Measurements from ENCODE around the gene SUMO1. TPM values are rescaled to one million over a fixed set of nuclear protein-coding genes. Genes with fewer than 3 reads are reported as not detected.
A peak's percentile ranks its signal among the peaks of the same experiment; 100 is the strongest.

The SUMO1 gene
- total and polyA plus RNA-seq, 9 of the 15 experiments (the other 6 are each of a cell fraction or from before 2014, with no cell fraction given), result 63.7 to 292 (median 92.0) TPM

DNA sequence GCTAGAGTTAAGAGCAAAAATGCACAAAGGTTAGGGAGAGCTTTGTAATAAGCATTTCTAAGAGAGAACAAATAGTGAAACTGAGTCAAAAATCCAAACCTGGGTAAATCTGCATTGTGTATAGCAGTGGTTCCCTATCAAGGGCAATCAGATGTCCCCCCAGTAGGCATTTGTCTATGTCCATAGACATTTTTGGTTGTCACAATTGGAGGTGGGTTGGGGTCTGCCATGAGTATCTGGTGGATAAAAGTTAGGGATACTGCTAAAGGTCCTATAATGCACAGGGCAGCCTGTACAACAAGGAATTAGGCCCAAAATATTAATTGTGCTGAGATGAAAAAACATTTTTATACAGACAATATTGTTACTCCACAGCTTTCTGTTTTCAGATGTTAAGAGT is 48.2 kb upstream of the SUMO1 start:
- peaks cover 93% of the 10 kb centered on the region for H3K36me3 ChIP-seq (ENCODE audit: control insufficient read depth, insufficient read depth, low read length)
- no peak for ATAC-seq

More for the DNA sequence above, 48.2 kb upstream of the SUMO1 start:
- POLR2A ChIA-PET, result interaction anchor here (0.5 to 1.4 kb wide), 3 partner anchors 8 to 40 kb away, joined by 3 to 4 read pairs (median 4); no protein-coding TSS in a partner anchor
- intact Hi-C loops (cut with micrococcal nuclease) (no loop called here), in situ Hi-C loops (cut with MboI) (no loop called here)
- no peak overlapping the region for H3K4me3 ChIP-seq
- H3K4me2 ChIP-seq (ENCODE audit: insufficient read depth, low read length), result no peak overlapping the region
- no peaks in the 10 kb centered on the region for H3K27me3 ChIP-seq (ENCODE audit: control insufficient read depth in 2 of 2, insufficient read depth in 2 of 2, low read length in 2 of 2)
- H3K4me1 ChIP-seq (replicated peaks in 1 of 2; ENCODE audit: control insufficient read depth in 2 of 2, insufficient read depth in 2 of 2, low read length in 2 of 2), result no peaks in the 10 kb centered on the region
- H4K20me1 ChIP-seq (replicated peaks; ENCODE audit: control insufficient read depth, insufficient read depth, low read length), result no peaks in the 10 kb centered on the region
- FAIRE-seq, result no peak
- H3K27ac ChIP-seq (ENCODE audit: extremely low read depth, low read depth, low read length), result no peak overlapping the region
- CTCF ChIA-PET (ENCODE audit: low intra/inter-chr PET ratio), result no interaction called here
- no peak overlapping the region for H3K9ac ChIP-seq (ENCODE audit: insufficient read depth in 1 of 2, low read depth in 2 of 2, low read length in 2 of 2)
- no peaks in the 10 kb centered on the region for H3K9me1 ChIP-seq (ENCODE audit: control insufficient read depth, insufficient read depth, low read length)
- no peak for DNase-seq (ENCODE audit: extremely low read depth in 1 of 4, low spot score in 3 of 4)
- H2AFZ ChIP-seq (ENCODE audit: low read depth, low read length), result no peak overlapping the region
- BruUV-seq (replicated peaks), result TSS peak; percentile 18
- peaks cover 41% of the 10 kb centered on the region for H3K79me2 ChIP-seq (ENCODE audit: control insufficient read depth, insufficient read depth, low read length)
- H3K9me3 ChIP-seq (replicated peaks; ENCODE audit: control insufficient read depth, insufficient read depth, low read depth, low read length), result no peaks in the 10 kb centered on the region
- TF ChIP-seq, protein P1, sequence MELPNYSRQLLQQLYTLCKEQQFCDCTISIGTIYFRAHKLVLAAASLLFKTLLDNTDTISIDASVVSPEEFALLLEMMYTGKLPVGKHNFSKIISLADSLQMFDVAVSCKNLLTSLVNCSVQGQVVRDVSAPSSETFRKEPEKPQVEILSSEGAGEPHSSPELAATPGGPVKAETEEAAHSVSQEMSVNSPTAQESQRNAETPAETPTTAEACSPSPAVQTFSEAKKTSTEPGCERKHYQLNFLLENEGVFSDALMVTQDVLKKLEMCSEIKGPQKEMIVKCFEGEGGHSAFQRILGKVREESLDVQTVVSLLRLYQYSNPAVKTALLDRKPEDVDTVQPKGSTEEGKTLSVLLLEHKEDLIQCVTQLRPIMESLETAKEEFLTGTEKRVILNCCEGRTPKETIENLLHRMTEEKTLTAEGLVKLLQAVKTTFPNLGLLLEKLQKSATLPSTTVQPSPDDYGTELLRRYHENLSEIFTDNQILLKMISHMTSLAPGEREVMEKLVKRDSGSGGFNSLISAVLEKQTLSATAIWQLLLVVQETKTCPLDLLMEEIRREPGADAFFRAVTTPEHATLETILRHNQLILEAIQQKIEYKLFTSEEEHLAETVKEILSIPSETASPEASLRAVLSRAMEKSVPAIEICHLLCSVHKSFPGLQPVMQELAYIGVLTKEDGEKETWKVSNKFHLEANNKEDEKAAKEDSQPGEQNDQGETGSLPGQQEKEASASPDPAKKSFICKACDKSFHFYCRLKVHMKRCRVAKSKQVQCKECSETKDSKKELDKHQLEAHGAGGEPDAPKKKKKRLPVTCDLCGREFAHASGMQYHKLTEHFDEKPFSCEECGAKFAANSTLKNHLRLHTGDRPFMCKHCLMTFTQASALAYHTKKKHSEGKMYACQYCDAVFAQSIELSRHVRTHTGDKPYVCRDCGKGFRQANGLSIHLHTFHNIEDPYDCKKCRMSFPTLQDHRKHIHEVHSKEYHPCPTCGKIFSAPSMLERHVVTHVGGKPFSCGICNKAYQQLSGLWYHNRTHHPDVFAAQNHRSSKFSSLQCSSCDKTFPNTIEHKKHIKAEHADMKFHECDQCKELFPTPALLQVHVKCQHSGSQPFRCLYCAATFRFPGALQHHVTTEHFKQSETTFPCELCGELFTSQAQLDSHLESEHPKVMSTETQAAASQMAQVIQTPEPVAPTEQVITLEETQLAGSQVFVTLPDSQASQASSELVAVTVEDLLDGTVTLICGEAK (IDR thresholded peaks at IDR 0.05), result no peak
- TF ChIP-seq, protein P1 (CRISPR knock-in tag; IDR thresholded peaks at IDR 0.05), result no peak
- TF ChIP-seq NR3C1 (CRISPR knock-in tag; IDR thresholded peaks at IDR 0.05) (no peak), CEBPG (CRISPR knock-in tag; IDR thresholded peaks at IDR 0.05) (no peak), CEBPG (tag; conservative IDR thresholded peaks at IDR 0.05 in 1 of 2, IDR thresholded peaks at IDR 0.05 in 1 of 2) (no peak), NCOA2 (IDR thresholded peaks at IDR 0.05; ENCODE audit: partially characterized antibody in 2 of 2) (no peak), POLR2A (conservative IDR thresholded peaks at IDR 0.05) (peak; percentile 30; the same call in 1 of the 2 replicates)
- TF ChIP-seq, protein P2, sequence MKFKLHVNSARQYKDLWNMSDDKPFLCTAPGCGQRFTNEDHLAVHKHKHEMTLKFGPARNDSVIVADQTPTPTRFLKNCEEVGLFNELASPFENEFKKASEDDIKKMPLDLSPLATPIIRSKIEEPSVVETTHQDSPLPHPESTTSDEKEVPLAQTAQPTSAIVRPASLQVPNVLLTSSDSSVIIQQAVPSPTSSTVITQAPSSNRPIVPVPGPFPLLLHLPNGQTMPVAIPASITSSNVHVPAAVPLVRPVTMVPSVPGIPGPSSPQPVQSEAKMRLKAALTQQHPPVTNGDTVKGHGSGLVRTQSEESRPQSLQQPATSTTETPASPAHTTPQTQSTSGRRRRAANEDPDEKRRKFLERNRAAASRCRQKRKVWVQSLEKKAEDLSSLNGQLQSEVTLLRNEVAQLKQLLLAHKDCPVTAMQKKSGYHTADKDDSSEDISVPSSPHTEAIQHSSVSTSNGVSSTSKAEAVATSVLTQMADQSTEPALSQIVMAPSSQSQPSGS (CRISPR knock-in tag; IDR thresholded peaks at IDR 0.05), result no peak

Data from K562 (cell line).